Measurements from ENCODE around the gene SAPCD1. TPM values are rescaled to one million over a fixed set of nuclear protein-coding genes. Genes with fewer than 3 reads are reported as not detected.

SAPCD1 gene
- total and polyA plus RNA-seq, 9 donors: 0.94 to 5.2 (median 3.1) TPM; not detected in 1

Small RNA genes lying within 50 kb of the gene (small RNA-seq; reads per million reads assigned to genes)
- gene LY6G6D (not detected), gene MSH5-SAPCD1 (not detected), gene RF00019 (not detected), gene RNU6-850P (not detected), gene SAPCD1 (not detected)

Other genes with a start within 250 kb of the SAPCD1 start
Only the 30 nearest of the 42 such genes appear.
- 10 to 100 TPM in 3 of 7 donors, 1 to 10 TPM in 4; 3.8 to 34.0 (median 8.6) TPM for gene LST1, start 176.4 kb upstream of the SAPCD1 start, total RNA-seq
- 10 to 100 TPM in 1 of 2 donors, 1 to 10 TPM in 1; 8.1 to 12.2 TPM for gene LST1, start 176.4 kb upstream of the SAPCD1 start, polyA plus RNA-seq
- under 1 TPM in 1 of 7 donors, not detected in 6; 0.59 TPM for gene NCR3, start 169.7 kb upstream of the SAPCD1 start, total RNA-seq
- gene NCR3, start 169.7 kb upstream of the SAPCD1 start, polyA plus RNA-seq: under 1 TPM in 1 of 2 donors, not detected in 1; 0.27 TPM
- 10 to 100 TPM in 4 of 7 donors, 1 to 10 TPM in 3; 4.5 to 26.6 (median 12.9) TPM for gene AIF1, start 147.4 kb upstream of the SAPCD1 start, total RNA-seq
- gene AIF1, start 147.4 kb upstream of the SAPCD1 start, polyA plus RNA-seq: 10 to 100 TPM; 24.5 to 82.4 TPM
- gene PRRC2A, start 141.9 kb upstream of the SAPCD1 start, total RNA-seq: 100 to 1,000 TPM in 5 of 7 donors, 10 to 100 TPM in 2; 48.5 to 222 (median 180) TPM
- 100 to 1,000 TPM in 1 of 2 donors, 10 to 100 TPM in 1; 64.8 to 104 TPM for gene PRRC2A, start 141.9 kb upstream of the SAPCD1 start, polyA plus RNA-seq
- 100 to 1,000 TPM; 113 to 246 (median 209) TPM for gene BAG6, start 110.0 kb upstream of the SAPCD1 start, total RNA-seq
- gene BAG6, start 110.0 kb upstream of the SAPCD1 start, polyA plus RNA-seq: 100 to 1,000 TPM; 140 to 170 TPM
- gene APOM, start 106.8 kb upstream of the SAPCD1 start, total RNA-seq: 1 to 10 TPM; 1.3 to 7.2 (median 4.0) TPM
- 1 to 10 TPM; 1.5 to 7.7 TPM for gene APOM, start 106.8 kb upstream of the SAPCD1 start, polyA plus RNA-seq
- gene C6orf47, start 101.9 kb upstream of the SAPCD1 start, total RNA-seq: 10 to 100 TPM; 13.9 to 26.2 (median 22.6) TPM
- 10 to 100 TPM; 15.9 to 17.6 TPM for gene C6orf47, start 101.9 kb upstream of the SAPCD1 start, polyA plus RNA-seq
- 10 to 100 TPM; 14.6 to 19.9 (median 16.5) TPM for gene GPANK1, start 97.7 kb upstream of the SAPCD1 start, total RNA-seq
- gene GPANK1, start 97.7 kb upstream of the SAPCD1 start, polyA plus RNA-seq: 10 to 100 TPM; 25.1 to 26.6 TPM
- 100 to 1,000 TPM; 120 to 258 (median 139) TPM for gene CSNK2B, start 96.6 kb upstream of the SAPCD1 start, total RNA-seq
- 100 to 1,000 TPM; 186 to 240 TPM for gene CSNK2B, start 96.6 kb upstream of the SAPCD1 start, polyA plus RNA-seq
- gene LY6G5B, start 92.7 kb upstream of the SAPCD1 start, total RNA-seq: 10 to 100 TPM in 5 of 7 donors, 1 to 10 TPM in 2; 8.5 to 28.4 (median 13.1) TPM
- gene LY6G5B, start 92.7 kb upstream of the SAPCD1 start, polyA plus RNA-seq: 10 to 100 TPM; 11.4 to 15.0 TPM
- 1 to 10 TPM in 6 of 7 donors, not detected in 1; 1.2 to 2.3 (median 2.0) TPM for gene LY6G5C, start 81.6 kb upstream of the SAPCD1 start, total RNA-seq
- gene LY6G5C, start 81.6 kb upstream of the SAPCD1 start, polyA plus RNA-seq: 1 to 10 TPM; 2.7 to 3.7 TPM
- gene ABHD16A, start 59.3 kb upstream of the SAPCD1 start, total RNA-seq: 10 to 100 TPM; 31.1 to 60.4 (median 37.6) TPM
- 10 to 100 TPM; 25.4 to 35.2 TPM for gene ABHD16A, start 59.3 kb upstream of the SAPCD1 start, polyA plus RNA-seq
- not detected for gene LY6G6F, start 55.8 kb upstream of the SAPCD1 start, total RNA-seq
- not detected for gene LY6G6F, start 55.8 kb upstream of the SAPCD1 start, polyA plus RNA-seq
- not detected for gene LY6G6D, start 47.3 kb upstream of the SAPCD1 start, total RNA-seq
- not detected for gene LY6G6D, start 47.3 kb upstream of the SAPCD1 start, polyA plus RNA-seq
- gene LY6G6C, start 40.9 kb upstream of the SAPCD1 start, total RNA-seq: 1 to 10 TPM in 2 of 7 donors, not detected in 5; 1.0 to 4.9 TPM
- under 1 TPM in 1 of 2 donors, not detected in 1; 0.17 TPM for gene LY6G6C, start 40.9 kb upstream of the SAPCD1 start, polyA plus RNA-seq
- under 1 TPM in 3 of 7 donors, not detected in 4; 0.15 to 0.94 (median 0.69) TPM for gene MPIG6B, start 39.3 kb upstream of the SAPCD1 start, total RNA-seq
- gene MPIG6B, start 39.3 kb upstream of the SAPCD1 start, polyA plus RNA-seq: under 1 TPM; 0.06 to 0.60 TPM
- 100 to 1,000 TPM in 3 of 7 donors, 10 to 100 TPM in 4; 61.2 to 139 (median 95.2) TPM for gene DDAH2, start 33.4 kb upstream of the SAPCD1 start, total RNA-seq
- gene DDAH2, start 33.4 kb upstream of the SAPCD1 start, polyA plus RNA-seq: 100 to 1,000 TPM in 1 of 2 donors, 10 to 100 TPM in 1; 23.9 to 127 TPM
- gene CLIC1, start 26.1 kb upstream of the SAPCD1 start, total RNA-seq: 100 to 1,000 TPM; 128 to 208 (median 184) TPM
- gene CLIC1, start 26.1 kb upstream of the SAPCD1 start, polyA plus RNA-seq: 100 to 1,000 TPM; 199 to 473 TPM
- gene MSH5, start 22.7 kb upstream of the SAPCD1 start, total RNA-seq: 10 to 100 TPM in 4 of 7 donors, 1 to 10 TPM in 3; 8.6 to 19.1 (median 14.5) TPM
- 1 to 10 TPM; 4.8 to 7.8 TPM for gene MSH5, start 22.7 kb upstream of the SAPCD1 start, polyA plus RNA-seq
- 10 to 100 TPM in 1 of 7 donors, 1 to 10 TPM in 5, under 1 TPM in 1; 0.48 to 25.2 (median 1.7) TPM for gene VWA7, start 14.7 kb downstream of the SAPCD1 start, total RNA-seq
- gene VWA7, start 14.7 kb downstream of the SAPCD1 start, polyA plus RNA-seq: under 1 TPM; 0.18 to 0.62 TPM
- 10 to 100 TPM; 16.0 to 73.6 (median 44.1) TPM for gene VARS1, start 33.1 kb downstream of the SAPCD1 start, total RNA-seq
- 10 to 100 TPM; 21.1 to 29.8 TPM for gene VARS1, start 33.1 kb downstream of the SAPCD1 start, polyA plus RNA-seq
- gene LSM2, start 44.3 kb downstream of the SAPCD1 start, total RNA-seq: 10 to 100 TPM; 35.9 to 58.3 (median 47.5) TPM
- gene LSM2, start 44.3 kb downstream of the SAPCD1 start, polyA plus RNA-seq: 10 to 100 TPM; 51.2 to 90.7 TPM
- gene HSPA1L, start 52.6 kb downstream of the SAPCD1 start, total RNA-seq: 1 to 10 TPM; 1.3 to 6.1 (median 3.9) TPM
- gene HSPA1L, start 52.6 kb downstream of the SAPCD1 start, polyA plus RNA-seq: 1 to 10 TPM; 3.2 to 6.1 TPM
- gene HSPA1A, start 52.9 kb downstream of the SAPCD1 start, total RNA-seq: 100 to 1,000 TPM in 5 of 7 donors, 10 to 100 TPM in 2; 51.5 to 340 (median 140) TPM
- 10 to 100 TPM; 44.6 to 83.1 TPM for gene HSPA1A, start 52.9 kb downstream of the SAPCD1 start, polyA plus RNA-seq
- 100 to 1,000 TPM; 119 to 506 (median 196) TPM for gene HSPA1B, start 65.1 kb downstream of the SAPCD1 start, total RNA-seq
- 10 to 100 TPM; 41.9 to 66.0 TPM for gene HSPA1B, start 65.1 kb downstream of the SAPCD1 start, polyA plus RNA-seq
- 10 to 100 TPM; 23.7 to 35.7 (median 28.2) TPM for gene NEU1, start 100.2 kb downstream of the SAPCD1 start, total RNA-seq
- 10 to 100 TPM; 26.3 to 61.1 TPM for gene NEU1, start 100.2 kb downstream of the SAPCD1 start, polyA plus RNA-seq
- gene SLC44A4, start 116.3 kb downstream of the SAPCD1 start, total RNA-seq: 10 to 100 TPM in 1 of 7 donors, 1 to 10 TPM in 6; 1.4 to 54.8 (median 6.4) TPM
- gene SLC44A4, start 116.3 kb downstream of the SAPCD1 start, polyA plus RNA-seq: 1 to 10 TPM; 1.8 to 2.5 TPM
- 10 to 100 TPM; 23.1 to 71.7 (median 57.7) TPM for gene EHMT2, start 135.0 kb downstream of the SAPCD1 start, total RNA-seq
- 10 to 100 TPM; 19.7 to 48.4 TPM for gene EHMT2, start 135.0 kb downstream of the SAPCD1 start, polyA plus RNA-seq
- 10 to 100 TPM in 5 of 7 donors, 1 to 10 TPM in 2; 1.9 to 24.8 (median 10.8) TPM for gene ZBTB12, start 139.4 kb downstream of the SAPCD1 start, total RNA-seq
- gene ZBTB12, start 139.4 kb downstream of the SAPCD1 start, polyA plus RNA-seq: 10 to 100 TPM in 1 of 2 donors, 1 to 10 TPM in 1; 2.4 to 10.3 TPM
- 10 to 100 TPM in 4 of 7 donors, 1 to 10 TPM in 3; 1.4 to 23.0 (median 11.4) TPM for gene C2, start 165.1 kb downstream of the SAPCD1 start, total RNA-seq
- gene C2, start 165.1 kb downstream of the SAPCD1 start, polyA plus RNA-seq: 10 to 100 TPM in 1 of 2 donors, 1 to 10 TPM in 1; 8.6 to 32.6 TPM